PC-9 (cell line): Measurements from ENCODE around the gene NAGK. TPM values are rescaled to one million over a fixed set of nuclear protein-coding genes. Genes with fewer than 3 reads are reported as not detected.
"Not testable (repeated sequence)": the region's sequence is repeated elsewhere in the genome, so short reads cannot be mapped to it uniquely, and the experiment has no call there.

Source experiments
- BruUV-seq: library from RNA; stranded (reverse); fragments of 400-500 nt; replicated peaks from 2 replicates; lab custom pipeline; 2021; lab: Mats Ljungman, UMichigan
- CTCF ChIA-PET: fragments of 300-600 bp; sonication (Branson Sonifier 250); formaldehyde crosslinking; loops from one replicate; lab custom pipeline; 2022; ENCODE audit warnings: antibody characterized with exemption; lab: Charles Lee
- POLR2A ChIA-PET: fragments of 300-600 bp; sonication (Branson Sonifier 250); formaldehyde crosslinking; loops from one replicate; lab custom pipeline; 2022; ENCODE audit warnings: antibody characterized with exemption; ENCODE audit not compliant: unreplicated experiment; lab: Charles Lee
- DNase-seq, 2 experiments: peaks; one replicate each; pipeline versions ENCODE4 v3.0.0 to v3.0.0-alpha.2; 2015 to 2022; ENCODE audit warnings: mixed read lengths in 1 of 2
- H2AFZ ChIP-seq: fragments of 200-600 bp; sonication (generic); 2 replicates; pipeline ENCODE4 v1.8.1; 2017; ENCODE audit warnings: antibody characterized with exemption
- H3F3A ChIP-seq: fragments of 200-600 bp; sonication (generic); 2 replicates; pipeline ENCODE4 v1.8.1; 2017; ENCODE audit warnings: antibody characterized with exemption, mild to moderate bottlenecking, low read depth; ENCODE audit not compliant: insufficient read depth
- H3K27ac ChIP-seq: fragments of 200-600 bp; sonication (generic); 2 replicates; pipeline ENCODE4 v1.6.1; 2016; ENCODE audit warnings: mixed run types
- H3K27me3 ChIP-seq: fragments of 200-600 bp; sonication (generic); 2 replicates; pipeline ENCODE4 v1.6.1; 2016; ENCODE audit warnings: low read depth, mixed run types; ENCODE audit not compliant: insufficient read depth
- H3K36me3 ChIP-seq: fragments of 200-600 bp; sonication (generic); 2 replicates; pipeline ENCODE4 v1.6.1; 2016; ENCODE audit warnings: low read depth, mixed run types
- H3K4me1 ChIP-seq: fragments of 200-600 bp; sonication (generic); replicated peaks from 2 replicates; pipeline ENCODE4 v1.6.1; 2016; ENCODE audit warnings: mixed run types; ENCODE audit not compliant: insufficient read depth
- H3K4me2 ChIP-seq: fragments of 200-600 bp; sonication (generic); 2 replicates; pipeline ENCODE4 v1.6.1; 2017; ENCODE audit warnings: mixed run types
- H3K4me3 ChIP-seq: fragments of 200-600 bp; sonication (generic); 2 replicates; pipeline ENCODE4 v1.6.1; 2016; ENCODE audit warnings: mixed run types
- H3K79me2 ChIP-seq: fragments of 200-600 bp; sonication (generic); 2 replicates; pipeline ENCODE4 v1.6.1; 2017; ENCODE audit warnings: low read depth, mixed run types
- H3K9me2 ChIP-seq: fragments of 200-600 bp; sonication (generic); 2 replicates; pipeline ENCODE4 v1.8.1; 2017; ENCODE audit warnings: mild to moderate bottlenecking; ENCODE audit not compliant: insufficient read depth
- H3K9me3 ChIP-seq: fragments of 200-600 bp; sonication (generic); 2 replicates; pipeline ENCODE4 v1.8.1; 2016; ENCODE audit warnings: low read depth; ENCODE audit not compliant: insufficient read depth
- H4K20me1 ChIP-seq: fragments of 200-600 bp; sonication (generic); 2 replicates; pipeline ENCODE4 v1.8.1; 2017; ENCODE audit not compliant: insufficient read depth
- CTCF ChIP-seq: fragments of 200-600 bp; sonication (generic); conservative IDR thresholded peaks from 2 replicates; pipeline ENCODE4 v1.6.1; 2017; ENCODE audit warnings: mixed run types, antibody characterized with exemption, mild to moderate bottlenecking, moderate library complexity
- EZH2 ChIP-seq: fragments of 200-600 bp; sonication (generic); IDR thresholded peaks from 2 replicates; pipeline ENCODE4 v1.8.0; 2017; ENCODE audit warnings: antibody characterized with exemption, low read depth
- intact Hi-C: fragments of 100-400 bp; cut with micrococcal nuclease; formaldehyde crosslinking; loops from one replicate; pipeline ENCODE4 v1.10.0; 2022; ENCODE audit not compliant: unreplicated experiment
- total RNA-seq: library from RNA; stranded (reverse); gene quantifications from 2 replicates; pipeline ENCODE4 v1.2.3, GENCODE V29; 2021

The NAGK gene
- total RNA-seq, 1 experiment from 2014 or later: 34.1 TPM

GRCh38 chr2:71048096-71048495, 20.4 kb upstream of the NAGK start:
- BruUV-seq: no TSS peak
- H3K4me2 ChIP-seq: no peak overlapping the region
- ChIA-PET POLR2A (no interaction called here), CTCF (no interaction called here)
- no peak for TF ChIP-seq CTCF
- no peak for TF ChIP-seq EZH2
- H3K27ac ChIP-seq: no peak overlapping the region; the same call in 1 of the 2 replicates
- no peaks in the 10 kb centered on the region; the same call in 1 of the 2 replicates for H3F3A ChIP-seq
- no peaks in the 10 kb centered on the region for H3K36me3 ChIP-seq
- no peaks in the 10 kb centered on the region for H4K20me1 ChIP-seq
- no peaks in the 10 kb centered on the region for H3K79me2 ChIP-seq
- DNase-seq: no peak
- H3K27me3 ChIP-seq: no peaks in the 10 kb centered on the region
- intact Hi-C loops: no loop called here
- H3K9me2 ChIP-seq: no peaks in the 10 kb centered on the region
- peaks cover 34% of the 10 kb centered on the region for H3K4me1 ChIP-seq
- H2AFZ ChIP-seq: no peak overlapping the region
- no peak overlapping the region for H3K4me3 ChIP-seq
- H3K9me3 ChIP-seq: no peaks in the 10 kb centered on the region

- TF ChIP-seq CTCF: peak; percentile 40
- H3F3A ChIP-seq, H3K79me2 ChIP-seq, H3K36me3 ChIP-seq, intact Hi-C loops, H2AFZ ChIP-seq, H3K4me3 ChIP-seq, BruUV-seq, H3K27me3 ChIP-seq, H3K9me3 ChIP-seq, H3K9me2 ChIP-seq, H4K20me1 ChIP-seq: not testable (repeated sequence)
- peaks cover 34% of the 10 kb centered on the region for H3K4me1 ChIP-seq
- ChIA-PET CTCF (interaction anchor here (0.6 kb wide), 1 partner anchor 24 kb away, joined by 6 read pairs; no protein-coding TSS in a partner anchor), POLR2A (interaction anchor here (0.5 kb wide), 1 partner anchor 746 kb away, joined by 3 read pairs; no protein-coding TSS in a partner anchor)
- peak overlapping the region; percentile 80 for H3K27ac ChIP-seq
- DNase-seq: peak; percentile 62 to 82
- peak overlapping the region; percentile 70 for H3K4me2 ChIP-seq
Measured at GRCh38 chr2:71049704-71050360, 18.6 kb upstream of the NAGK start.

- DNase-seq, H3K4me1 ChIP-seq, H3K36me3 ChIP-seq, H3K79me2 ChIP-seq, H3K9me3 ChIP-seq, H3K27ac ChIP-seq, H3K27me3 ChIP-seq, CTCF ChIA-PET, H3K4me3 ChIP-seq, H3K4me2 ChIP-seq, BruUV-seq, H3K9me2 ChIP-seq, H4K20me1 ChIP-seq, H3F3A ChIP-seq, intact Hi-C loops, H2AFZ ChIP-seq: not testable (repeated sequence)
- POLR2A ChIA-PET: interaction anchor here (0.6 kb wide), 1 partner anchor 15 kb away, joined by 4 read pairs; no protein-coding TSS in a partner anchor
Measured at GRCh38 chr2:71055206-71055740, 13.2 kb upstream of the NAGK start.
